ENCODE data around the gene PDZRN3.

Gene PDZRN3

GRCh38 chr3:73624821-73625665 lies at the start of gene PDZRN3:
Gene PDZRN3, minus strand, starts transcription at chr3:73624941.
- no peak for DNase-seq

DNA sequence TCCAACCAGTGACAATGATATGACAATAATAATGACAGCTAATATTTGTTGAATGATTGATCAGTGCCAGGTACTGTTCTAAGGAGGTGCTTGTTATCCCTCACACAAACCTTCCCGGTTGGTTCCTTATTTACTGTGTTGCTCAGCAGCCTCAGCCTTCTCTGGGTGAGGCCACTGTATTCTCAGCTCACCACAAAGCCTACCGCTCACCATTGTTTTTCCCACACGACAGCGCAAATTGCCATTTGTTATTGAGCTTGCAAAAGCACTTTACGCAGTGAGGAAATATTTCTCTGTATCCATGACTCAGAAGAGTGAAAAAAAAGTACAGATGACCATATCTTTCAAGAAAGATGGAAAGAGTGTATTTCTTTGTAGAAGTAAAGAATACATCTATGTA lies 49.5 kb upstream of the PDZRN3 start:
- no peak for DNase-seq

DNA sequence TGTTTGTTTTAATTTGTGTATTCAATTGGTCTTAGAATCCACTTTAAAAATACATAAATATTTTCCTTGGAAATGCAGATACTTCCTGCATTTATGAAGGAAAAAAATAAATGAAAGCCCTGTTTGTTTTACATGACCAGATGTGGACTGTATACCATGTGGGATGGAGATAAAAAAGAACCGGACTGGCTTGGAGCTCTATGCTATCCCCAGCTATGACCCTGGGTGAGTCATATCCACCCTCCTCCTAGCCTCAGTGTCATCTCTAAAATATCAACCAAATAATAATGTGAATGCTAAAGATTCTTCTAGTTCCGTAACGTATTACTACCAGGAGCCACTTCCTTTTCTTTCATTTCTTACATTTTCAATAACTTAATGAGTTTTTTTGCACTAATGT lies 44.5 kb upstream of the PDZRN3 start:
- no peak for DNase-seq

GRCh38 chr3:73668391-73668790 lies 43.6 kb upstream of the PDZRN3 start:
- DNase-seq, result no peak

GRCh38 chr3:73667889-73668288 lies 43.1 kb upstream of the PDZRN3 start:
- no peak for DNase-seq

- DNase-seq, result no peak
Measured at GRCh38 chr3:73665286-73665685, 40.5 kb upstream of the PDZRN3 start.

GRCh38 chr3:73664389-73664788 lies 39.6 kb upstream of the PDZRN3 start:
- no peak for DNase-seq

DNA sequence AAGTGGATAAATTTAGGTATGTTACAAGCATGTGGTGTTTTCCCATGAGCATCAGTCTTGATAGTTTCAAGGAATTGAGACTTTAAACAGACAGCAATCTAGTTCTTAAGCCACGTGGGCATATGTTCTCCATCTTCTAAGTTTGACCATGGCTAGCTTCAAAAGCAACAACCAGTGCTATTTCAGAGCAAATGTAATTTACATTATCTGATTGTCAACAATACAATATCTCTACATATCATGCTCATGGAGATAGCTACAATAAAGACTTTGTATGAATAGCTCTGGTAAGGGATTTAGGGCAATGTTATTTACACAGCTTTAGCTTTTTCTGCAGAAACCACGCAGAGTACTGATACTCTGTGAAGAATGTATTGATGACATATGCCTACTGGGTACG lies 38.8 kb upstream of the PDZRN3 start:
- DNase-seq, result no peak

GRCh38 chr3:73661265-73661664 lies 36.5 kb upstream of the PDZRN3 start:
- no peak for DNase-seq

DNA sequence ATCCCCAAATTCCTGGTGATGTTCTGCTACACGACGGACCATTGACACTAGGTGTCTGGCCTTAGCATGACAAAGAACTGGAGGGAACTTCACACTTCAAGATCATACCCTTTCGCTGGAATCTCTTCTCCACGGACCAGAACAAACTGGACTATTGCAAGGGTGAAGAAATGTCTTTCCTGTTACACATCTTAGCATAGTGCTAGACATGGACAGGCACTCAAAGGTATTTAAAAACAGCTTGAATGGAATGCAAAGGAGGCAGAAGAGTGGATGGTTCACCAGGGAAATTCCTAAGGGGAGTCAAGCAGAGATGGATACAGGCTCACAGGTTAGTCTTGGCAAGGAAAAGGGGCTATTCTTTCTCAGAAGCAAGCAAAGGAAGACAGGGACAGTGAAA lies 33.5 kb upstream of the PDZRN3 start:
- no peak for DNase-seq

GRCh38 chr3:73657186-73657585 lies 32.4 kb upstream of the PDZRN3 start:
- DNase-seq, result no peak

DNA sequence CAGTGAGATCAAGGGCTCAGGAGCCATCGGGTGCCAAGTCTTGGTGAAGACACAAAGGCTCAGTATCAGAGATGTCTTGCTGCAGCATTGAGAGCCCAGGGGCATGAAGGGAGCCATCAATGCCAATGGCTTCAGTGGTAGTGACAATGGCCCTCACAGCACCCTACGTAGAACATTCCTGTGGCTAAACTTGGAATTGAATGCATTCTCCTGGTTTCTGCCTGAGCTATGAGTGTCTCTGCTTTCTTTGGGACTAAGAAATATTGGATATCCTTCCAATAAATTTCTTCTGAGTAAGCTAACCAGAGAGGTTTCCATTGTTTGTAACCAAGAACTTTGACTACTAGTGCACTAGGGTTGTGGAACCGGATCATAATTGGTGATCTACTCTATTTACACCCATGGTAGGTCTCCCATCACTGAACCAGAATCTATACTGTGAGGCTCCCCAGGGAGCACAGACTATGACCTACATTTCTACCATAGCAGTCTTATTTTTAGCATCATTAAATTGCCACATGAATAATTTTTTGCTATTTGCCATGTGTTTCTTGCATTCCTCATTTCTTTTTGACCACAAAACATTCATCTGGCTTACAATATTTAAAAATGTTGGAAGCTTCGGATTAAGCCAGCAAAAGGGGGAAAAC lies 31.6 kb upstream of the PDZRN3 start:
- no peak for DNase-seq

DNA sequence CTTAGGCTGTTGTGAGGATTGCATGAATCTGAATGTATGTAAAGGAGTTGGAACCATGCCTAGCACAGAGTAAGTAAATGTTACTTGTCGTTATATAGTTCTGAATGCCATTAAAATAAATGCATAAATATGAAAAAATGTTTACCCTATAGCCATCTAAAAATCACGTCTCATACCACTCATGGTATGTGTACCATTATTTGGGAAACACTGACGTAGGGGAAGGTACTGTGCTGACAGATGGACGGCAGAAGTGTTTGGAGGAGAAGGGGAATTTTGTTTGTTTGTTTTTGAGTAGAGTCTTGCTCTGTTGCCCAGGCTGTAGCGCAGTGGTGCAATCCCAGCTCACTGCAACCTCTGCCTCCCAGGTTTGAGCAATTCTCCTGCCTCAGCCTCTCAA lies 30.5 kb upstream of the PDZRN3 start:
- no peak for DNase-seq

DNA sequence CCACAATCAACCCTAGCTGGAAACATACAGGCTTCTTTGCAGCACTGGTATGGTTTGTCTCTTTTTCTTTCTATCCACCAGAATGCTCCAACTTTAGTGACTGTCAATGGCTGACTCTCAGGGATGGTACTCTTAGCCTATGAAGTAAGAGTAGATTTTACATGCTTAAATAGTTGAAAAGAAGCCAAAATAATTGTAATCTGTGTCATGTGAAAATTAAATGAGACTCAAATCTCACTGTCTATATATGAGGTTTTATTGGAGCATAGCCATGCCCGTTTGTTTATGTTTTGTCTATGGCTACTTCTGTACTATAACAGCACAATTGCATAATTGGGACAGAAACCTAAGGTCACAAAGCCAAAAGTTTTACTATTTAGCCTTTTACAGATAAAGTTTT lies 29.1 kb upstream of the PDZRN3 start:
- DNase-seq, result no peak

DNA sequence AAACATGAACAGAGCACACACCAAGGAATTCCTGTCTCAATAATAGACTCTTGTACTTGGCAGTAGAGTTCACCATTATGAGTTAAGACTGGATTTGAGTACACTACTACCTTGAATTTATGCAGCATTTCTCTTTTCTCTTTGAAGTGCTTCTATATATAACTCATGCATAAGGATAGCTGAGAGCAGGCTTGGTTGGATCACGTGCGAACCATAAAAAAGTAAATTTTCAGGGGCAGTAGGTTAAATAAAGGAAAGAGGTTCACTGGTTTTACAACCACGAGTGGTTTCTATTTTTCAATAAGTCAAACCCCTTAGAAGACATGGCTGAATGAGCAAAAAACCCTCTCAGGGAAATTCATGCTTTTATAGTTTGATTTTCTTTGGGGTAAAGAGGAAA lies 28.6 kb upstream of the PDZRN3 start:
- DNase-seq, result no peak

GRCh38 chr3:73652896-73653295 lies 28.2 kb upstream of the PDZRN3 start:
- DNase-seq, result no peak

DNA sequence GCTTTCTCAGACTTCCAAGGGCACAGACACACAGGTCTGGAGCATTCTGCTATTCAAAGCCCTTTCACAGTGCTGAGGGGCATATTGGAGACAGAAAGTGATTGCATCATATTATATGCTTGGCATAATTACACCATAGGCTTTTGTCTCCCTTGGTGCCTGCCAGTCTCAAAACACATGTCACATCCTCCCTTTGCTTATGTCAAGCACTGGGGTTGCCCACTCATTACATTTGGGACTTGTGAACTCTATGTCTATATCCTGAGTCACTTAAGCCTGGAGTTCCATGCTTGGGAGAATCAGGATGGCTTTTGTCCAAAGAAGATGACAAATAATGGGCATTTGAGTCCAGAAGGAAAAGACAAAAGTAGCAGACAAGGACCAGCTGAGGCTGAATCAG lies 12.3 kb upstream of the PDZRN3 start:
- DNase-seq, result no peak

DNA sequence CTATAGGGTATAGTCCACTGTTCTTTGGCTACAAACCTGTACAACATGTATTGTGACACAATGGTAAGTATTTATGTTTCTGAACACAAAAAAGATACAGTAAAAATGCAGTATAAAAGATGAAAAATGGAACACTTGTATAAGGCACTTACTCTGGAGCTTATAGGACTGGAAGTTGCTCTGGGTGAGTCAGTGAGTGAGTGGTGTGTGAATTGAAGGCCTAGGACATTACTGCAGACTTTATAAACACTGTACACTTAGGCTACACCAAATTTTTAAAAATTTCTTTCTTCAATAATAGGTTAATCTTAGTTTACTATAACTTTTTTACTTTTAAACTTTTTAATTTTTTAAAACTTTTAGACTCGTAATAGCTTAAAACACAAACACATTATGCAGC lies 10.5 kb upstream of the PDZRN3 start:
- no peak for DNase-seq

GRCh38 chr3:73633916-73634344 lies 9.2 kb upstream of the PDZRN3 start:
- DNase-seq, result no peak

DNA sequence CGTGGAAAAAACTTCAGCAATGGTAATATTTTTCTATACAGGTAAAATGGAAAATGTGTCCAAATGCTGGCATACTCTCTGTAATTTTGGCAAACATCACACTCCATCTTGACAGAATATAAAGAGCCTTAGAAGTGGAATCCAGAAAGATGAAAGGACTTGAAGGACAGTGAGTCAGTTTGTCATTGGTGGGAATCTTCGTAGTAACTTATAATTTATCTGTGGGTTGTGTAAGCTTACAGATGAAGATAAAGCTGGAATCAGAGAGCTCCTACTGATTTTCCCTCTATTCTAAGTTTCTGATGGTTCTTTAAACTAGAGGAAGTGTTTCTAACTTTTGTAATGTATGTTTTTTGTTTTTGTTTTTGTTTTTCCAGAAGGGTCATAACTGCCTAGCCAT lies 8.7 kb upstream of the PDZRN3 start:
- no peak for DNase-seq

DNA sequence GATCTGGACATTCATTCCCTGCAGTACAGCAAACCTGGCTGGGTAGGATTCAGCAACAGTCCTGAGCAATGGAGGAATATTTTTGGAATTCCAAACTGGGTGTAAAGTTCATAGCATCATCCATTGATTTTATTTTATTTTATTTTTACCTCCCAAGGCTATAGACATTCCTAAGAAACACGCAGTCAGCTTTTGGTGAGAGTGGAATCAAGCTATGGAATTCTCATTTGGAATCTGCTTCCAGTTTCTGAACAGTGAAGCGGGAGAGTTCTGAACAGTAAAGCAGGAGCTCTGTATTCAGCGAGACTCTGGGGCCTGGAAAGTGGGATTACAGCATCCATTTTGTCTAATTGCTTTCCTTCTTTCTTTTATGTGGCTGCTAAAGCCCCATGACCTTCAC lies 1.4 kb upstream of the PDZRN3 start:
- no peak for DNase-seq

DNA sequence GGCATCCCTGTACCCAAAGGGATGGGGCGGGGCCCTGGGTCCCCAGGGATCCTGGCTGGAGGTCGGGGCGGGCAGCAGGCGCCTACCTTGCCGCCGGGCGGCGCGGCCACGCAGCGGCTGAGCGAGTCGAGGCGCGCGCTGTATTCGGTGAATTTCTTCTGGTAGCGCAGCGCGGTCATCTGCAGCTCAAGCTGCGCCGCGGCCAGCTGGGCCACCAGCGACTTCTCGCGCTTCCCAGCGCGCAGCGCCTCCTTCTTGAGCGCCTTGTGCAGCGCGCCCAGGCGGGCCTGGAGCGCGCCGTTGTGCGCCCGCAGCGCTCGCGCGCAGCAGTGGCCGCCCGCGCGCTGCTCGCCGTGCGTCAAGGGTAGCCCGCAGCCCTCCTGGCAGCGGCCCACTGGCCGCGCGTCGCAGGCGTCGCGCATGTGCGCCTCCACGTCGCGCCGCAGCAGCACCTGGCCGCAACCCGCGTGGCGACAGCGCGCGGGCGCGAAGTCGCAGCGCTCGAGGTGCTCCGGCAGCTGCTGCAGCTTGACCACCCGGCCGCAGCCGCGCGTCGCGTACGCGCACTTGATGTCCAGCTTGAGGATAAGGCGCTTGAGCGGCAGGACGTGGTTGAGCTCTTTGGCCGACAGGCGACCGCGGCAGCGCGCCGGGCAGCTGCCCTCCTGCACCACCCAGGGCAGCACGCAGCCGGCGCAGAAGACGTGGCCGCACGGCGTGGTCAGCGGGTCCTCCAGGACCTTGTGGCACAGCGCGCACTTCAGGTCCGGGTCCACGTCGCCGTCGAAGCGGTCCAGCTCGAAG lies 522 bp downstream of the PDZRN3 start:
- no peak for DNase-seq

- no peak for DNase-seq
Measured at GRCh38 chr3:73623346-73623745, 1.4 kb downstream of the PDZRN3 start.

Measured in CD4-positive, alpha-beta T cell treated with Interleukin-17A for 1 hour (primary cell).